Endothelial cell of umbilical vein (primary cell): ENCODE measurements around the gene BTG2. TPM values are rescaled to one million over a fixed set of nuclear protein-coding genes. Genes with fewer than 3 reads are reported as not detected.
A peak's percentile ranks its signal among the peaks of the same experiment; 100 is the strongest.

Experiments
- BruUV-seq: library from RNA; stranded (reverse); fragments of 400-500 nt; replicated peaks from 2 replicates; lab custom pipeline; 2021; lab: Mats Ljungman, UMichigan
- CTCF ChIA-PET: fragments of 300-600, 350-600 bp; sonication (Branson Sonifier 250); formaldehyde crosslinking; loops from one replicate; lab custom pipeline; 2021; ENCODE audit warnings: antibody characterized with exemption, inconsistent platforms; lab: Charles Lee
- POLR2A ChIA-PET: fragments of 300-600, 350-600 bp; sonication (Branson Sonifier 250); formaldehyde crosslinking; loops from one replicate; lab custom pipeline; 2021; ENCODE audit warnings: antibody characterized with exemption, inconsistent platforms; lab: Charles Lee
- DNase-seq: peaks from one replicate; pipeline ENCODE4 v3.0.0-alpha.2; 2011; ENCODE audit warnings: low read depth, low spot score
- FAIRE-seq: peaks from 2 replicates; lab custom pipeline; 2011; peaks lifted over from hg19 to GRCh38; lab: Jason Lieb, UNC
- H2AFZ ChIP-seq: 2 replicates; pipeline ENCODE4 v1.6.0; 2012; ENCODE audit warnings: low read depth, low read length, control low read depth, inconsistent platforms
- H3K27ac ChIP-seq: 2 replicates; pipeline ENCODE4 v1.5.1; 2011; ENCODE audit warnings: low read depth, mild to moderate bottlenecking, control low read depth, low read length, moderate library complexity; ENCODE audit not compliant: insufficient read depth
- H3K27me3 ChIP-seq, 2 experiments: 2 replicates each; pipeline versions ENCODE4 v1.6.0 to v1.6.1; 2011; ENCODE audit warnings: low read length in 2 of 2, mixed read lengths in 1 of 2; ENCODE audit not compliant: control insufficient read depth in 2 of 2, insufficient read depth in 2 of 2
- H3K36me3 ChIP-seq, 2 experiments: 2 replicates in 1 of 2; 3 replicates in 1 of 2; pipeline ENCODE4 v1.5.1; 2011; ENCODE audit warnings: low read length in 2 of 2, mild to moderate bottlenecking in 1 of 2, moderate library complexity in 1 of 2; ENCODE audit not compliant: control insufficient read depth in 2 of 2, insufficient read depth in 2 of 2; ENCODE audit errors: extremely low read depth in 1 of 2
- H3K4me1 ChIP-seq: 3 replicates; pipeline ENCODE4 v1.5.1; 2011; ENCODE audit warnings: mild to moderate bottlenecking, low read length; ENCODE audit not compliant: control insufficient read depth, insufficient read depth; ENCODE audit errors: extremely low read depth
- H3K4me2 ChIP-seq: 2 replicates; pipeline ENCODE4 v1.6.1; 2011; ENCODE audit warnings: low read length, control low read depth, mixed read lengths; ENCODE audit not compliant: insufficient read depth
- H3K4me3 ChIP-seq, 3 experiments: fragments of 200-600 bp in 1 of 3; sonication (generic), shearing (Covaris generic) in 1 of 3; replicated peaks in 1 of 3; 2 replicates each; pipeline ENCODE4 v1.5.1; 2011 to 2016; ENCODE audit warnings: control low read depth in 3 of 3, low read length in 3 of 3, mild to moderate bottlenecking in 2 of 3, inconsistent platforms in 1 of 3, low read depth in 1 of 3, moderate library complexity in 1 of 3; ENCODE audit not compliant: insufficient read depth in 1 of 3
- H3K79me2 ChIP-seq: 2 replicates; pipeline ENCODE4 v1.6.0; 2012; ENCODE audit warnings: low read length, inconsistent platforms; ENCODE audit not compliant: control insufficient read depth, insufficient read depth
- H3K9ac ChIP-seq: replicated peaks from 2 replicates; pipeline ENCODE3; 2011; ENCODE audit warnings: low read length, control low read depth; ENCODE audit not compliant: insufficient read depth; ENCODE audit errors: extremely low read depth
- H3K9me1 ChIP-seq: replicated peaks from 3 replicates; pipeline ENCODE4 v1.6.0; 2011; ENCODE audit warnings: mild to moderate bottlenecking, low read length; ENCODE audit not compliant: control insufficient read depth, insufficient read depth; ENCODE audit errors: extremely low read depth
- H3K9me3 ChIP-seq: replicated peaks from 2 replicates; pipeline ENCODE4 v1.5.1; 2012; ENCODE audit warnings: low read length, inconsistent platforms; ENCODE audit not compliant: control insufficient read depth, insufficient read depth
- H4K20me1 ChIP-seq: replicated peaks from 2 replicates; pipeline ENCODE3; 2011; ENCODE audit warnings: mild to moderate bottlenecking, low read length; ENCODE audit not compliant: control insufficient read depth, insufficient read depth; ENCODE audit errors: extremely low read depth
- EZH2 ChIP-seq: IDR thresholded peaks from 2 replicates; pipeline ENCODE4 v1.6.1; 2012; ENCODE audit warnings: borderline replicate concordance, low read depth, mild to moderate bottlenecking, moderate library complexity, low read length, inconsistent platforms; ENCODE audit not compliant: severe bottlenecking
- dilution Hi-C: fragments of 300-500 bp; cut with MboI; formaldehyde crosslinking; loops from one replicate; pipeline ENCODE4 v1.15.0; 2019; ENCODE audit warnings: low sequenced_read_pairs; ENCODE audit not compliant: extremely low pct_ligation_motif_present
- intact Hi-C: fragments of 100-400 bp; cut with micrococcal nuclease; formaldehyde crosslinking; loops from one replicate; pipeline ENCODE4 v1.10.0; 2022
- polyA plus RNA-seq, 4 experiments: library from polyadenylated mRNA; depleted of rRNA in 3 of 4; stranded (reverse) in 3 of 4; unstranded in 1 of 4; fragments of >200 nt; gene quantifications; 2 replicates each; pipeline versions ENCODE4 v1.2.1 to v1.2.3, GENCODE V29; 2011 to 2012; ENCODE audit warnings: missing spikeins in 1 of 4
- total RNA-seq: library from RNA; stranded (reverse); gene quantifications from 2 replicates; pipeline ENCODE4 v1.2.3, GENCODE V29; 2021
- TF ChIP-seq, protein P1 (sequence below), 2 donors: IDR thresholded peaks; 1 replicate in 1 of 2; 2 replicates in 1 of 2; pipeline ENCODE4 v1.5.1; 2011; ENCODE audit warnings: low read length in 2 of 2, mild to moderate bottlenecking in 2 of 2, moderate library complexity in 2 of 2, control low read depth in 1 of 2, inconsistent platforms in 1 of 2, low read depth in 1 of 2; ENCODE audit not compliant: insufficient read depth in 1 of 2; ENCODE audit errors: extremely low read depth in 1 of 2

BTG2 gene
- total and polyA plus RNA-seq, 2 donors (not counting 3 experiments of a cell fraction or from before 2014, with no cell fraction given) = 35.6 to 50.1 TPM

DNA sequence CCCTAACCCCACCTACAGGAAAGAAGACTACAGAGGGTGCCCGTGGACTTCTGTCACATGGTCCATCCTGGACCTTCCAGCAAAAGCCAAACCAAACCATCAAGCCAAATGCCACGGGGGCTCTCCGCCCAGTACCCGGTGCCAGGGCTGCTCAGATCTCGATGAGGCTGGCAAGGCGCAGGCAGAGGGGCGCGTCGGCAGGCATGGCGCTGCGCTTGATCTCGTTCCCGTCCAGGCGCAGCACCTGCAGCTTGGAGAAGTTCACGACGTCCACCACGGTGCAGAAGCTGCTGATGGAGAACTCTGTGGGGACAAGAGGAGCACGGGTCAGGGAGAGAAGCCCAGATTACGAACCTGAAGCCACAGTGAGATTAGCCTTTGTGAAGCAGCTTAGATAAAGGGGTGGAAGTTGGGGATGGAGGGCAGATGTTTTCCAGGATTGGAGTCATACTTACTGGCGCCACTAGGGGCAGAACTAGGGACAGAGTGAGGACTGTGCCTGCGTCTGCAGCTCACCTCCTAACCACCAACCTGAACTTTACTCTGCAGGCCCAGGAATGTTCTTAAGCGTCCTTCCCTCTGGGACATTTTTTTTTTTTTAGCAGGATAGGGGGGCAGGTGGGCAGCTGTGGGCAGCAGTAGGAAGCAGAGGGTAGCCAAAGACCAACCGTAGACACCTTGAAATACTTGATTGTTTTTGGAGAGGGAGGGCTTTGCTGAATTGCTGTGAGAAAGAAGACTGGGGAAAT is 37.0 kb downstream of the BTG2 start:
- Histone ChIP-seq H4K20me1 (no peaks in the 10 kb centered on the region), H3K27ac (no peak overlapping the region), H3K36me3 (no peaks in the 10 kb centered on the region), H3K9me1 (no peaks in the 10 kb centered on the region), H3K4me3 (no peak overlapping the region), H3K4me1 (no peaks in the 10 kb centered on the region), H3K9me3 (no peaks in the 10 kb centered on the region), H3K9ac (no peak overlapping the region), H3K79me2 (no peaks in the 10 kb centered on the region), H2AFZ (no peak overlapping the region), H3K27me3 (peaks cover 33 to 37% of the 10 kb centered on the region in 2 experiments), H3K4me2 (no peak overlapping the region)
- dilution Hi-C loops = no loop called here
- CTCF ChIA-PET = interaction anchor here (0.6 to 30.6 kb wide), 33 partner anchors 9 to 1394 kb away, joined by 3 to 1014 read pairs (median 5); partner anchors contain the start of genes ATP2B4, BTG2, FMOD and OPTC
- peak; percentile 92 for FAIRE-seq
- no TSS peak for BruUV-seq
- peak; percentile 44 for DNase-seq
- POLR2A ChIA-PET = no interaction called here
- intact Hi-C loops = no loop called here
- TF ChIP-seq, protein P1, sequence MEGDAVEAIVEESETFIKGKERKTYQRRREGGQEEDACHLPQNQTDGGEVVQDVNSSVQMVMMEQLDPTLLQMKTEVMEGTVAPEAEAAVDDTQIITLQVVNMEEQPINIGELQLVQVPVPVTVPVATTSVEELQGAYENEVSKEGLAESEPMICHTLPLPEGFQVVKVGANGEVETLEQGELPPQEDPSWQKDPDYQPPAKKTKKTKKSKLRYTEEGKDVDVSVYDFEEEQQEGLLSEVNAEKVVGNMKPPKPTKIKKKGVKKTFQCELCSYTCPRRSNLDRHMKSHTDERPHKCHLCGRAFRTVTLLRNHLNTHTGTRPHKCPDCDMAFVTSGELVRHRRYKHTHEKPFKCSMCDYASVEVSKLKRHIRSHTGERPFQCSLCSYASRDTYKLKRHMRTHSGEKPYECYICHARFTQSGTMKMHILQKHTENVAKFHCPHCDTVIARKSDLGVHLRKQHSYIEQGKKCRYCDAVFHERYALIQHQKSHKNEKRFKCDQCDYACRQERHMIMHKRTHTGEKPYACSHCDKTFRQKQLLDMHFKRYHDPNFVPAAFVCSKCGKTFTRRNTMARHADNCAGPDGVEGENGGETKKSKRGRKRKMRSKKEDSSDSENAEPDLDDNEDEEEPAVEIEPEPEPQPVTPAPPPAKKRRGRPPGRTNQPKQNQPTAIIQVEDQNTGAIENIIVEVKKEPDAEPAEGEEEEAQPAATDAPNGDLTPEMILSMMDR (IDR thresholded peaks at IDR 0.05; ENCODE audit: extremely low read depth in 1 of 2, insufficient read depth in 1 of 2, low read depth in 1 of 2, low read length in 2 of 2) = peak; percentile 67 to 88
- no peak for TF ChIP-seq EZH2
